GF-D8 (cell line): Measurements from ENCODE around the gene HOXD3.

Experiments used
- DNase-seq: peaks from one replicate; lab custom pipeline; 2025; lab: John Stamatoyannopoulos, UW

The HOXD3 gene

GRCh38 chr2:176177580-176178037 lies 20.5 kb downstream of the HOXD3 start:
- no peak for DNase-seq

- DNase-seq, result no peak
These were observed 21.1 kb downstream of the HOXD3 start for GRCh38 chr2:176178038-176178756.

- DNase-seq, result no peak
These were observed 21.7 kb downstream of the HOXD3 start for GRCh38 chr2:176178757-176179295.

GRCh38 chr2:176181551-176181950 lies 24.4 kb downstream of the HOXD3 start:
- no peak for DNase-seq

- DNase-seq, result no peak
These were observed 25.6 kb downstream of the HOXD3 start for GRCh38 chr2:176182671-176183070.

GRCh38 chr2:176184749-176185148 lies 27.6 kb downstream of the HOXD3 start:
- no peak for DNase-seq

- no peak for DNase-seq
These were observed 28.9 kb downstream of the HOXD3 start for GRCh38 chr2:176186024-176186423.

- no peak for DNase-seq
These were observed 30.2 kb downstream of the HOXD3 start for GRCh38 chr2:176187200-176187898.

GRCh38 chr2:176187899-176188773 lies 31.0 kb downstream of the HOXD3 start, which contains the start of gene HOXD1:
Gene HOXD1, plus strand, starts transcription at chr2:176188668. Its CDS starts 134 bp downstream, at chr2:176188802.
- DNase-seq, result no peak

- no peak for DNase-seq
These were observed 31.9 kb downstream of the HOXD3 start for GRCh38 chr2:176188774-176189680.

- DNase-seq, result no peak
These were observed 32.9 kb downstream of the HOXD3 start for GRCh38 chr2:176189681-176190641.

- DNase-seq, result no peak
These were observed 35.2 kb downstream of the HOXD3 start for GRCh38 chr2:176192351-176192750.

GRCh38 chr2:176193048-176193447 lies 35.9 kb downstream of the HOXD3 start:
- DNase-seq, result no peak

GRCh38 chr2:176199902-176200301 lies 42.8 kb downstream of the HOXD3 start:
- no peak for DNase-seq

GRCh38 chr2:176200971-176201370 lies 43.9 kb downstream of the HOXD3 start:
- DNase-seq, result no peak

GRCh38 chr2:176202491-176202890 lies 45.4 kb downstream of the HOXD3 start:
- DNase-seq, result no peak

- no peak for DNase-seq
These were observed 48.0 kb downstream of the HOXD3 start for GRCh38 chr2:176205126-176205525.

GRCh38 chr2:176206136-176206535 lies 49.0 kb downstream of the HOXD3 start:
- no peak for DNase-seq

GRCh38 chr2:176206682-176207081 lies 49.6 kb downstream of the HOXD3 start:
- no peak for DNase-seq

- DNase-seq, result no peak
These were observed 54.0 kb downstream of the HOXD3 start for GRCh38 chr2:176211110-176211509.
